K562 (cell line): Measurements from ENCODE around the gene TEPSIN. TPM values are rescaled to one million over a fixed set of nuclear protein-coding genes. Genes with fewer than 3 reads are reported as not detected.

Source experiments
- ATAC-seq: fragments of 200-7000 bp; cut with Tn5 transposase; 3 replicates; pipeline ENCODE4 v1.9.1; 2020; ENCODE audit warnings: moderate library complexity
- BruUV-seq: library from RNA; stranded (reverse); fragments of 400-500 nt; replicated peaks from 2 replicates; lab custom pipeline; 2021; lab: Mats Ljungman, UMichigan
- CTCF ChIA-PET: fragments of 300-600 bp; formaldehyde crosslinking; extraction: SDS; loops from one replicate; lab custom pipeline; 2021; ENCODE audit warnings: low intra/inter-chr PET ratio; lab: Yijun Ruan, JAX
- POLR2A ChIA-PET: fragments of 300-600, 350-650 bp; sonication (Branson Sonifier 250); formaldehyde crosslinking; extraction: SDS; loops from one replicate; lab custom pipeline; 2021; ENCODE audit warnings: antibody characterized with exemption, inconsistent platforms; lab: Yijun Ruan, JAX
- DNase-seq, 4 experiments: peaks; one replicate each; pipeline versions ENCODE4 v3.0.0 to v3.0.0-alpha.2; 2011 to 2018; ENCODE audit warnings: low spot score in 3 of 4, mixed read lengths in 3 of 4; ENCODE audit errors: extremely low read depth in 1 of 4
- FAIRE-seq: peaks from 2 replicates; lab custom pipeline; 2011; peaks lifted over from hg19 to GRCh38; lab: Jason Lieb, UNC
- H2AFZ ChIP-seq: 2 replicates; pipeline ENCODE4 v1.6.0; 2011; ENCODE audit warnings: low read depth, low read length, control low read depth, inconsistent platforms
- H3K27ac ChIP-seq: fragments of 200-600 bp; 3 replicates; pipeline ENCODE4 v1.8.0; 2011; ENCODE audit warnings: low read depth, mild to moderate bottlenecking, control low read depth, inconsistent platforms, low read length, moderate library complexity, mixed read lengths; ENCODE audit errors: extremely low read depth
- H3K27me3 ChIP-seq, 2 experiments: fragments of 300-600 bp in 1 of 2; 2 replicates in 1 of 2; 3 replicates in 1 of 2; pipeline versions ENCODE4 v1.6.0 to v1.8.0; 2011; ENCODE audit warnings: inconsistent platforms in 2 of 2, low read length in 2 of 2, mild to moderate bottlenecking in 1 of 2, mixed read lengths in 1 of 2, moderate library complexity in 1 of 2; ENCODE audit not compliant: control insufficient read depth in 2 of 2, insufficient read depth in 2 of 2
- H3K36me3 ChIP-seq: fragments of 300-600 bp; 3 replicates; pipeline ENCODE4 v1.8.0; 2011; ENCODE audit warnings: mild to moderate bottlenecking, low read length, inconsistent platforms; ENCODE audit not compliant: control insufficient read depth, insufficient read depth
- H3K4me1 ChIP-seq, 2 experiments: fragments of 200-600 bp in 1 of 2; replicated peaks in 1 of 2; 2 replicates in 1 of 2; 3 replicates in 1 of 2; pipeline versions ENCODE4 v1.5.1 to v1.8.0; 2011; ENCODE audit warnings: inconsistent platforms in 2 of 2, low read length in 2 of 2, mild to moderate bottlenecking in 1 of 2, mixed read lengths in 1 of 2, moderate library complexity in 1 of 2; ENCODE audit not compliant: control insufficient read depth in 2 of 2, insufficient read depth in 2 of 2
- H3K4me2 ChIP-seq: 2 replicates; pipeline ENCODE4 v1.6.1; 2011; ENCODE audit warnings: low read length, control low read depth, inconsistent platforms, mixed read lengths; ENCODE audit not compliant: insufficient read depth
- H3K4me3 ChIP-seq: fragments of 200-600 bp; sonication (generic), shearing (Covaris generic); 2 replicates; pipeline ENCODE4 v1.5.1; 2016; ENCODE audit warnings: control low read depth, inconsistent platforms
- H3K79me2 ChIP-seq: fragments of 200-600 bp; 3 replicates; pipeline ENCODE4 v1.8.0; 2011; ENCODE audit warnings: low read length, inconsistent platforms; ENCODE audit not compliant: control insufficient read depth, insufficient read depth
- H3K9ac ChIP-seq, 2 experiments: 2 replicates each; pipeline versions ENCODE4 v1.6.0 to v1.6.1; 2011; ENCODE audit warnings: low read depth in 2 of 2, low read length in 2 of 2, control low read depth in 1 of 2, inconsistent platforms in 1 of 2, mild to moderate bottlenecking in 1 of 2, mixed read lengths in 1 of 2; ENCODE audit not compliant: insufficient read depth in 1 of 2
- H3K9me1 ChIP-seq: one replicate; pipeline ENCODE4 v1.6.0; 2011; ENCODE audit warnings: inconsistent platforms, mild to moderate bottlenecking, low read length, moderate library complexity; ENCODE audit not compliant: control insufficient read depth, insufficient read depth
- H3K9me3 ChIP-seq: replicated peaks from 2 replicates; pipeline ENCODE4 v1.5.1; 2011; ENCODE audit warnings: low read depth, low read length, inconsistent platforms; ENCODE audit not compliant: control insufficient read depth, insufficient read depth
- H4K20me1 ChIP-seq: replicated peaks from 2 replicates; pipeline ENCODE4 v1.6.1; 2011; ENCODE audit warnings: low read length, inconsistent platforms, mixed read lengths; ENCODE audit not compliant: control insufficient read depth, insufficient read depth
- HMGXB4 ChIP-seq: sonication (generic); formaldehyde crosslinking; IDR thresholded peaks from 2 replicates; pipeline ENCODE4 v1.8.1; 2023; ENCODE audit warnings: mild to moderate bottlenecking, missing genetic modification reagents
- POLR2G ChIP-seq: fragments of 200-400 bp; formaldehyde crosslinking; IDR thresholded peaks from 2 replicates; pipeline ENCODE4 v1.6.1; 2017; ENCODE audit warnings: low read depth, mild to moderate bottlenecking, antibody characterized with exemption, low read length, moderate library complexity
- PTBP1 ChIP-seq: fragments of 200-400 bp; formaldehyde crosslinking; IDR thresholded peaks from 2 replicates; pipeline ENCODE4 v1.6.1; 2017; ENCODE audit warnings: low read depth, low read length
- PYGO2 ChIP-seq: fragments of 450-650 bp; IDR thresholded peaks from 2 replicates; pipeline ENCODE4 v1.6.1; 2016; ENCODE audit warnings: mild to moderate bottlenecking, missing genetic modification characterization, moderate library complexity, missing compliant biosample characterization
- RUNX1 ChIP-seq: sonication (generic); IDR thresholded peaks from 2 replicates; pipeline ENCODE4 v1.6.1; 2016; ENCODE audit warnings: antibody characterized with exemption, low read depth
- WGBS: fragments of 100-300 bp; shearing (Covaris generic); methylation state at CpG from one replicate; pipeline ENCODE4 v1.1.6; 2016; ENCODE audit warnings: low coverage, mixed read lengths; ENCODE audit not compliant: insufficient coverage; ENCODE audit errors: missing lambda C conversion rate; 5-methylcytosine and 5-hydroxymethylcytosine counted together
- in situ Hi-C: fragments of 300-500 bp; cut with MboI; formaldehyde crosslinking; loops from 4 replicates; pipeline ENCODE4 v1.15.0; 2018; ENCODE audit warnings: inconsistent platforms, mixed read lengths
- intact Hi-C: fragments of 100-400 bp; cut with micrococcal nuclease; formaldehyde crosslinking; loops from 2 replicates; pipeline ENCODE4 v1.14.2; 2022
- polyA plus RNA-seq, 8 experiments: library from polyadenylated mRNA; depleted of rRNA in 4 of 8; stranded (reverse) in 5 of 8; unstranded in 3 of 8; fragments of >200 nt; fragmentation: Nextera tagmentation in 2 of 8; fragmentation: Illumina TruSeq in 1 of 8; extraction: Ambion mirVana in 2 of 8; extraction: Trizol in 1 of 8; gene quantifications; 2 replicates each; pipeline versions ENCODE4 v1.2.1 to v1.2.3, GENCODE V29; 2011 to 2014; ENCODE audit warnings: inconsistent platforms in 1 of 8, missing spikeins in 1 of 8
- total RNA-seq, 7 experiments: library from RNA; depleted of rRNA in 6 of 7; stranded (reverse); fragments of >200 nt in 6 of 7; fragmentation: Illumina TruSeq in 2 of 7; extraction: Trizol in 2 of 7; gene quantifications; 2 replicates each; pipeline versions ENCODE4 v1.2.1 to v1.2.3, GENCODE V29; 2011 to 2021; ENCODE audit warnings: low replicate concordance in 1 of 7
- TF ChIP-seq, protein P1 (sequence below): fragments of 450-650 bp; IDR thresholded peaks from 2 replicates; pipeline ENCODE4 v1.6.1; 2016; ENCODE audit warnings: low read depth, mild to moderate bottlenecking, moderate library complexity

TEPSIN gene
- total and polyA plus RNA-seq, 9 of the 15 experiments (the other 6 are each of a cell fraction or from before 2014, with no cell fraction given): 0.80 to 29.8 (median 5.3) TPM

DNA sequence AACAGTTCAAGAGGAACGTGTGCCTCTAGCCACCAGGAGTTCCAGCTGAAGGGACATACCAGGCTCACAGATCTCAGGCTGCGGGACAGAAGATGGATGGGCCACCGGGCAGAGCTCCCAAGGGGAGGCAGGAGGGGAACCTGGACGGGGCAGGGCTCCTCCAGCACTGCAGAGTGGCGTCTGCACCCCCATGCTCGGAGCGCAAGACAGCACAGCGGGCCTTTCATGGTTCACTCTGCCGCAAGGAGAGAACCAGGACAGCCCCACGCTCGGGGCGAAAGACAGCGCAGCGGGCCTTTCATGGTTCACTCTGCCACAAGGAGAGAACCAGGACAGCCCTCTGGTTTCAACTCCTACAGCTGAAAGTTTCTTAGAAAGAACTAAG, 35.6 kb upstream of the TEPSIN start (continued):
- TF ChIP-seq HMGXB4 (CRISPR knock-in tag): no peak
- TF ChIP-seq PTBP1: no peak
- no peak for TF ChIP-seq PYGO2 (tag)
- TF ChIP-seq RUNX1: no peak
- TF ChIP-seq, all 486 proteins: peak for 0

DNA sequence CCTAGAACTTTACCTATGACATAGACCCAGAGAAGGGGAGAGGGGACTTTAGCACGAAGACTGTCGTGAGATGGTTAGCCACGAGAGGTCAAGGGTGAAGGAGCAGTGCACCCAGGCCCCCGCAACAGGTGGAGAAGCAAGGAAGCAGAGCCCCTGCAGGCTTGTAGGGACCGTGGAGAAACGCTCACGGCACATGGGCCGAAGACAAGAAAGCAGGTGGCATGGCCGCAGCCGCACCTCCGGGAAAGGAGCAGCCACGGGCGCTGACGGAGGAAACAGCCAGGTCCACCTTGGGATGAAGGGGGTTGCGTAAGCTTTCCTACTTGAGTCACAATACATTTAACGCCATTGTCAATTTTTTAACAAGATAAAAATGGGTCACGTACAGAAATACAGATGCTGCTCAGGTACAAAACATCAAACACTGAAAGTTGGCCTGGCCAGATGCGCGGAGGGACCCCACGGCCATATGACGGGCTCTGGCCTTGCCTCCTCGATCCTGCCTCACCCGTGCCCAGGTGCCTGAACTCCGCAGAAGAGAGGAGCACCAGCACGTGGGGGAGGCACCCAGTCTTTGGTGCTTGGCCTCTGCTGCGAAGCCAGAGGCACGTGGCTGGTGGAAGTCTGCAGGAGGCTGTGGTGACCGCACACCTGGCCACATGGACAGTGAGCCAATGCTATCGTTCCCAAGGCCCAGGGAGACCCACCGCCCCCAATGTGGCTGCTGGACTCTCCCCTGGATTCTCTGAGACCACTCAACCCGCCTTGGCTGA, 35.0 kb upstream of the TEPSIN start:
- H2AFZ ChIP-seq: no peak overlapping the region
- TF ChIP-seq, protein P1, sequence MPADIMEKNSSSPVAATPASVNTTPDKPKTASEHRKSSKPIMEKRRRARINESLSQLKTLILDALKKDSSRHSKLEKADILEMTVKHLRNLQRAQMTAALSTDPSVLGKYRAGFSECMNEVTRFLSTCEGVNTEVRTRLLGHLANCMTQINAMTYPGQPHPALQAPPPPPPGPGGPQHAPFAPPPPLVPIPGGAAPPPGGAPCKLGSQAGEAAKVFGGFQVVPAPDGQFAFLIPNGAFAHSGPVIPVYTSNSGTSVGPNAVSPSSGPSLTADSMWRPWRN: no peak
- peak; percentile 32; the same call in 1 of the 2 replicates for TF ChIP-seq POLR2G
- TF ChIP-seq, all 486 proteins: peak for 1
- Histone ChIP-seq H3K9me3 (no peaks in the 10 kb centered on the region), H3K9ac (peak overlapping the region in 1 of 2 experiments; percentile 58; a peak in 2 of 4 replicates), H3K4me3 (no peak overlapping the region), H3K4me1 (peaks cover 0 to 29% of the 10 kb centered on the region in 2 experiments; a peak in 2 of 5 replicates), H3K36me3 (peaks cover 71% of the 10 kb centered on the region; the same call in 2 of the 3 replicates), H3K27ac (no peak overlapping the region), H3K4me2 (no peak overlapping the region), H3K79me2 (no peaks in the 10 kb centered on the region), H3K9me1 (no peaks in the 10 kb centered on the region), H4K20me1 (no peaks in the 10 kb centered on the region), H3K27me3 (no peaks in the 10 kb centered on the region)
- no TSS peak for BruUV-seq
- DNase-seq: no peak
- ChIA-PET POLR2A (interaction anchor here (0.5 to 0.7 kb wide), 3 partner anchors 12 to 239 kb away, joined by 3 read pairs; no protein-coding TSS in a partner anchor), CTCF (no interaction called here)
- 86% methylated on average over 26 of the region's 31 CpGs for WGBS
- no peak for ATAC-seq
- intact Hi-C loops: no loop called here
- no peak for FAIRE-seq
- in situ Hi-C loops: no loop called here
